GM12801 (cell line): Measurements from ENCODE around the gene PLSCR4.

Experiments
- TF ChIP-seq, protein P1 (sequence below): IDR thresholded peaks from one replicate; pipeline ENCODE4 v1.5.1; 2011; ENCODE audit warnings: control low read depth; ENCODE audit not compliant: insufficient read length; ENCODE audit errors: extremely low read depth

PLSCR4 gene

GRCh38 chr3:146275476-146275875 is 24.6 kb upstream of the PLSCR4 start:
- TF ChIP-seq, protein P1, sequence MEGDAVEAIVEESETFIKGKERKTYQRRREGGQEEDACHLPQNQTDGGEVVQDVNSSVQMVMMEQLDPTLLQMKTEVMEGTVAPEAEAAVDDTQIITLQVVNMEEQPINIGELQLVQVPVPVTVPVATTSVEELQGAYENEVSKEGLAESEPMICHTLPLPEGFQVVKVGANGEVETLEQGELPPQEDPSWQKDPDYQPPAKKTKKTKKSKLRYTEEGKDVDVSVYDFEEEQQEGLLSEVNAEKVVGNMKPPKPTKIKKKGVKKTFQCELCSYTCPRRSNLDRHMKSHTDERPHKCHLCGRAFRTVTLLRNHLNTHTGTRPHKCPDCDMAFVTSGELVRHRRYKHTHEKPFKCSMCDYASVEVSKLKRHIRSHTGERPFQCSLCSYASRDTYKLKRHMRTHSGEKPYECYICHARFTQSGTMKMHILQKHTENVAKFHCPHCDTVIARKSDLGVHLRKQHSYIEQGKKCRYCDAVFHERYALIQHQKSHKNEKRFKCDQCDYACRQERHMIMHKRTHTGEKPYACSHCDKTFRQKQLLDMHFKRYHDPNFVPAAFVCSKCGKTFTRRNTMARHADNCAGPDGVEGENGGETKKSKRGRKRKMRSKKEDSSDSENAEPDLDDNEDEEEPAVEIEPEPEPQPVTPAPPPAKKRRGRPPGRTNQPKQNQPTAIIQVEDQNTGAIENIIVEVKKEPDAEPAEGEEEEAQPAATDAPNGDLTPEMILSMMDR: no peak

DNA sequence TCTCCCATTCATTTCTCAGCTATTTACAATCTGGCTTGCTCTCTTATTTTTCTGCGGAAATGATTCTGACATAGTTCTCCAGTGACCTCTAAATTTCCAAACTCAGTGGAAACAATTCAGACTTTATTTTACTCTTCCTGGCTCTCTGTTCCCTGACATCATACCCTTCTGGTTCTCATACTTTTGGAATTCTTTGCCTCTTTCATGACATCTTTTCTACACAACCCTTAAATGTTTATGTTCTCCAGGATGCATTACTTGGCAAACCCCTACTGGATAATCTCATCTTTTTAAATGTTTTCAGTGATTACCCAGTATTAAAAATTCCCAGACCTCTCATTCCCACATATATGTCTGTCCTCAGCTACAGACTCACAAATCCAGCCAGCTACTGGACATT is 23.9 kb upstream of the PLSCR4 start:
- TF ChIP-seq, protein P1: no peak

DNA sequence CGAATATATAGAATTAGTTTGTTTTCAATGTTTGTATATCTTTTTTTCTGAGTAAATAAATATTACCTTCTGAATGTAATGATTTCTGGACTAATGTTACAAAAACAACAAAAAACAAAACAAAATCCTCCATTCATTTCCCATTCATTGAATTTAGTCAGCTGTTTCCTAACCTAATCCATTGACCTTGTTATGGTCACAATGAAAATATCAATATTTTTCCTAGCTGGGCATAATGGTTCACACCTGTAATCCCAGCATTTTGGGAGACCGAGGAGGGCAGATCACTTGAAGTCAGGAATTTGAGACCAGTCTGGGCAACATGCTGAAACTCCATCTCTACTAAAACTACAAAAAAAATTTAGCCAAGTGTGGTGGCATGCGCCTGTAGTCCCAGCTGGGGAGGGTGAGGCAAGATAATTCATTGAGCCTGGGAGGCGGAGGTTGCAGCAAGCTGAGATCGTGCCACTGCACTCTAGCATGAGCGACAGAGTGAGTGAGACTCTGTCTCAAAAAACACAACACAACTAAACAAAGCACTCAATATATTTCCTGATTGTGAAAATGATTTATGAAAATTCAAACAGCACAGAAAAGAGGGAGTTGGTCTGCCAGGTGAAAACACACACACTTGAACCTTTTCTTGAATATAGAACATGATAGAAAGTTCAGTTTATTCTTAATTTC is 23.0 kb upstream of the PLSCR4 start:
- TF ChIP-seq, protein P1: no peak

- TF ChIP-seq, protein P1: no peak
Measured at GRCh38 chr3:146271180-146271579, 20.3 kb upstream of the PLSCR4 start.

DNA sequence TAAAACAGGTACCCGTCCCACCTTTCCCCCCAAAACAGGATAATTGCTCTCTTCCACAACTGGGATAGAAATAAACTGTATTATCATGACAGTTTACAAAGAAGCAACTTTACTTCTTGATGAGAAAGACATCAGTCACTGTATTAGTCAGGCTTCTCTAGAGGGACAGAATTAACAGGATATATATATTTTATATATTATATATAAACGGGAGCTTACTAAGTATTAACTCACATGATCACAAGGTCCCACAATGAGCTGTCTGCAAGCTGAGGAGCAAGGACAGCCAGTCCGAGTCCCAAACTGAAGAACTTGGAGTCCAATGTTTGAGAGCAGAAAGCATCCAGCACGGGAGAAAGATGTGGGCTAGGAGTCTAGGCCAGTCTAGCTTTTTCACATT is 18.4 kb upstream of the PLSCR4 start:
- TF ChIP-seq, protein P1: no peak

DNA sequence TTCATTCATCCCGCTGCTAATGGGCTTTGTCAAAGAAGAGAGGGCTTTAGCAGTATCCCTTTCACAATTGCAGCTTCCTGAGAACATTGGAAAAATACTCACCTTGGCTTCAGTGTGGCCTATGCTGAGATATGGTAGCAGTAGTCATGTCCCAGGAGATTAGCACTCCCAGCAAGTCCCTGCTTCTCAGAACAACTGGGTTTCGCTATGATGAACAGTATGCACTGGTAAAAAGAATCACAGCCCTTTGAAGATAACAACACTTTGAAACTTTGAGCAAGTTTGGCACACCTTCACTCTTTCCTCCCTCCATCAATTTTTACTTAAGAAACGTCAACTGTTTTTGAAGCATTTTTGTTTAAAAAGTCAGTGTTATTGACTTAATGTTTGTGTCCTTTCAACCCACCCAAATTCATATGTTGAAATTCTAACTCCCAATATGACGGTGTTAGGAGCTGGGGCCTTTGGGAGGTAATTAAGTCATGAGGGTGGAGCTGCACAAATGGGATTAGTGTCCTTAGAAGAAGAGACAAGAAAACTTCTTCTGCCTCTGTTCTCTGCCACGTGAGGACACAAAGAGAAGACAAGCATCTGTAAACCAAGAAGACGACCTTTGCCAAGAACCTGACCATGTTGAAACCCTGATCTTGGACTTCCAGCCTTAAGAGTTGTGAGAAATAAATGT is 17.8 kb upstream of the PLSCR4 start:
- TF ChIP-seq, protein P1: no peak

GRCh38 chr3:146265720-146266119 is 14.8 kb upstream of the PLSCR4 start:
- TF ChIP-seq, protein P1: no peak
